Measurements from ENCODE around the gene KLF18. TPM values are rescaled to one million over a fixed set of nuclear protein-coding genes. Genes with fewer than 3 reads are reported as not detected.
"Not testable (repeated sequence)": the region's sequence is repeated elsewhere in the genome, so short reads cannot be mapped to it uniquely, and the experiment has no call there.

Gene KLF18
- total RNA-seq (2014; rRNA removed; shearing (Covaris generic)), result 0.48 TPM in 1 of 2 replicates, not detected in the other

GRCh38 chr1:44141531-44141930 lies at the start of gene KLF18:
KLF18 (minus strand) TSS chr1:44141631; CDS start chr1:44141631, 0 bp downstream.
- no peak for DNase-seq (ENCODE audit: low read depth)

- no peak for DNase-seq (ENCODE audit: low read depth)
Measured at GRCh38 chr1:44174630-44175029, 33.2 kb upstream of the KLF18 start.

GRCh38 chr1:44170281-44170823 lies 28.9 kb upstream of the KLF18 start:
- DNase-seq (ENCODE audit: low read depth), result no peak

- no peak for DNase-seq (ENCODE audit: low read depth)
Measured at GRCh38 chr1:44168520-44169098, 27.2 kb upstream of the KLF18 start.

- no peak for DNase-seq (ENCODE audit: low read depth)
Measured at GRCh38 chr1:44161546-44161945, 20.1 kb upstream of the KLF18 start.

GRCh38 chr1:44158871-44159270 lies 17.4 kb upstream of the KLF18 start:
- no peak for DNase-seq (ENCODE audit: low read depth)

GRCh38 chr1:44157903-44158302 lies 16.5 kb upstream of the KLF18 start:
- no peak for DNase-seq (ENCODE audit: low read depth)

GRCh38 chr1:44154049-44154448 lies 12.6 kb upstream of the KLF18 start:
- DNase-seq (ENCODE audit: low read depth), result no peak

- DNase-seq (ENCODE audit: low read depth), result no peak
Measured at GRCh38 chr1:44152692-44153091, 11.3 kb upstream of the KLF18 start.

GRCh38 chr1:44151808-44152207 lies 10.4 kb upstream of the KLF18 start:
- no peak for DNase-seq (ENCODE audit: low read depth)

- no peak for DNase-seq (ENCODE audit: low read depth)
Measured at GRCh38 chr1:44151332-44151731, 9.9 kb upstream of the KLF18 start.

GRCh38 chr1:44147582-44147981 lies 6.2 kb upstream of the KLF18 start:
- no peak for DNase-seq (ENCODE audit: low read depth)

GRCh38 chr1:44146536-44147361 lies 5.3 kb upstream of the KLF18 start:
- no peak for DNase-seq (ENCODE audit: low read depth)

GRCh38 chr1:44144962-44145756 lies 3.7 kb upstream of the KLF18 start:
- DNase-seq (ENCODE audit: low read depth), result no peak

- DNase-seq (ENCODE audit: low read depth), result not testable (repeated sequence)
Measured at GRCh38 chr1:44139565-44139964, 1.9 kb downstream of the KLF18 start.

GRCh38 chr1:44138239-44138638 lies 3.2 kb downstream of the KLF18 start:
- no peak for DNase-seq (ENCODE audit: low read depth)

GRCh38 chr1:44135886-44136285 lies 5.5 kb downstream of the KLF18 start:
- no peak for DNase-seq (ENCODE audit: low read depth)

- DNase-seq (ENCODE audit: low read depth), result no peak
Measured at GRCh38 chr1:44134071-44134920, 7.1 kb downstream of the KLF18 start.

GRCh38 chr1:44131411-44131810 lies 10.0 kb downstream of the KLF18 start:
- no peak for DNase-seq (ENCODE audit: low read depth)

- DNase-seq (ENCODE audit: low read depth), result no peak
Measured at GRCh38 chr1:44129616-44130500, 11.6 kb downstream of the KLF18 start.
